Liver (tissue), 9 donors: Measurements from ENCODE around the gene FRMD4A. TPM values are rescaled to one million over a fixed set of nuclear protein-coding genes. Genes with fewer than 3 reads are reported as not detected.

ENCODE experiments used
- DNase-seq: peaks from one replicate; pipeline ENCODE4 v3.0.0-alpha.2; 2017; ENCODE audit warnings: low spot score
- H3K27ac ChIP-seq, 2 donors: one replicate each; pipeline ENCODE4 v1.7.0; 2013; ENCODE audit warnings: inconsistent platforms in 2 of 2, low read length in 2 of 2, control low read depth in 1 of 2, low read depth in 1 of 2, mild to moderate bottlenecking in 1 of 2
- H3K27me3 ChIP-seq, 4 donors: one replicate each; pipeline versions ENCODE4 v1.6.1 to v1.7.0; 2013; ENCODE audit warnings: low read length in 3 of 4, inconsistent platforms in 1 of 4, mild to moderate bottlenecking in 1 of 4, moderate library complexity in 1 of 4; ENCODE audit not compliant: control insufficient read depth in 4 of 4, insufficient read depth in 4 of 4
- H3K36me3 ChIP-seq, 4 donors: one replicate each; pipeline versions ENCODE4 v1.6.1 to v1.7.0; 2013; ENCODE audit warnings: low read length in 3 of 4, mild to moderate bottlenecking in 3 of 4, low read depth in 1 of 4, moderate library complexity in 1 of 4; ENCODE audit not compliant: control insufficient read depth in 4 of 4, insufficient read depth in 3 of 4
- H3K4me1 ChIP-seq, 4 donors: one replicate each; pipeline versions ENCODE4 v1.6.1 to v1.7.0; 2013; ENCODE audit warnings: low read length in 3 of 4, mild to moderate bottlenecking in 3 of 4, moderate library complexity in 1 of 4; ENCODE audit not compliant: control insufficient read depth in 4 of 4, insufficient read depth in 4 of 4
- H3K4me3 ChIP-seq, 3 donors: one replicate each; pipeline versions ENCODE4 v1.6.1 to v1.7.0; 2013; ENCODE audit warnings: low read length in 3 of 3, control low read depth in 1 of 3, low read depth in 1 of 3, mild to moderate bottlenecking in 1 of 3
- H3K9ac ChIP-seq, 2 donors: one replicate each; pipeline ENCODE4 v1.7.0; 2013; ENCODE audit warnings: low read length in 2 of 2, mild to moderate bottlenecking in 2 of 2, moderate library complexity in 2 of 2, control low read depth in 1 of 2, low read depth in 1 of 2
- H3K9me3 ChIP-seq, 4 donors: one replicate each; pipeline versions ENCODE4 v1.6.1 to v1.7.0; 2013; ENCODE audit warnings: low read length in 3 of 4; ENCODE audit not compliant: control insufficient read depth in 4 of 4
- EGR1 ChIP-seq, 2 donors: IDR thresholded peaks; 2 replicates each; pipeline ENCODE4 v1.6.1; 2016 to 2018; ENCODE audit warnings: antibody characterized with exemption in 2 of 2, low read depth in 2 of 2
- FOXA1 ChIP-seq: IDR thresholded peaks from 2 replicates; pipeline ENCODE4 v1.6.1; 2016; ENCODE audit warnings: antibody characterized with exemption
- GABPA ChIP-seq, 2 donors: IDR thresholded peaks in 1 of 2; conservative IDR thresholded peaks in 1 of 2; 2 replicates each; pipeline ENCODE4 v1.6.1; 2016; ENCODE audit warnings: antibody characterized with exemption in 2 of 2, mild to moderate bottlenecking in 1 of 2, moderate library complexity in 1 of 2
- HNF4A ChIP-seq, 2 donors: conservative IDR thresholded peaks; 2 replicates each; pipeline ENCODE4 v1.6.1; 2016; ENCODE audit warnings: antibody characterized with exemption in 2 of 2, mild to moderate bottlenecking in 2 of 2
- HNF4G ChIP-seq: IDR thresholded peaks from 2 replicates; pipeline ENCODE4 v1.6.1; 2016; ENCODE audit warnings: antibody characterized with exemption
- JUND ChIP-seq, 2 donors: IDR thresholded peaks; 2 replicates each; pipeline ENCODE4 v1.6.1; 2016; ENCODE audit warnings: antibody characterized with exemption in 2 of 2
- MAX ChIP-seq: IDR thresholded peaks from 2 replicates; pipeline ENCODE4 v1.6.1; 2016; ENCODE audit warnings: antibody characterized with exemption
- NR2F2 ChIP-seq: IDR thresholded peaks from 2 replicates; pipeline ENCODE4 v1.6.1; 2016; ENCODE audit warnings: antibody characterized with exemption
- RAD21 ChIP-seq, 2 donors: IDR thresholded peaks; 2 replicates each; pipeline ENCODE4 v1.6.1; 2016; ENCODE audit warnings: antibody characterized with exemption in 2 of 2, mild to moderate bottlenecking in 2 of 2
- REST ChIP-seq: IDR thresholded peaks from 2 replicates; pipeline ENCODE4 v1.6.1; 2016; ENCODE audit warnings: antibody characterized with exemption, mild to moderate bottlenecking
- RXRA ChIP-seq, 2 donors: IDR thresholded peaks; 2 replicates each; pipeline ENCODE4 v1.6.1; 2017 to 2018; ENCODE audit warnings: antibody characterized with exemption in 2 of 2, mild to moderate bottlenecking in 1 of 2
- SP1 ChIP-seq: IDR thresholded peaks from 2 replicates; pipeline ENCODE4 v1.6.1; 2018; ENCODE audit warnings: antibody characterized with exemption, mild to moderate bottlenecking
- TAF1 ChIP-seq: conservative IDR thresholded peaks from 2 replicates; pipeline ENCODE4 v1.6.1; 2016; ENCODE audit warnings: antibody characterized with exemption, mild to moderate bottlenecking
- ZBTB33 ChIP-seq: IDR thresholded peaks from 2 replicates; pipeline ENCODE4 v1.6.1; 2016; ENCODE audit warnings: antibody characterized with exemption
- WGBS: extraction: QIAGEN DNeasy Blood & Tissue Kit; methylation state at CpG from one replicate; pipeline ENCODE4 v1.1.7; 2013; 5-methylcytosine and 5-hydroxymethylcytosine counted together
- polyA plus RNA-seq, 2 donors: library from polyadenylated mRNA; stranded (reverse) in 1 of 2; unstranded in 1 of 2; fragments of 200-250 nt in 1 of 2; fragments of >200 nt in 1 of 2; fragmentation: Nextera tagmentation in 1 of 2; extraction: Ambion mirVana in 1 of 2; gene quantifications; one replicate each; pipeline versions ENCODE4 v1.2.1 to v1.2.3, GENCODE V29; 2013 to 2015
- total RNA-seq, 2 donors: library from RNA; depleted of rRNA; stranded (reverse); fragments of >200 nt; gene quantifications; one replicate each; pipeline ENCODE4 v1.2.3, GENCODE V29; 2014
- donor health status: healthy.
- donor health status: healthy.
- donor health status: healthy.
- donor health status: healthy.
- donor health status: healthy.

The FRMD4A gene
- total and polyA plus RNA-seq, 4 donors, result 8.2 to 34.3 (median 13.1) TPM

GRCh38 chr10:14060320-14061070 is 270.2 kb downstream of the FRMD4A start:
- no peaks in the 10 kb centered on the region for H3K9me3 ChIP-seq
- 48% methylated on average over 2 of the region's 2 CpGs for WGBS
- H3K27ac ChIP-seq, result no peak overlapping the region
- no peaks in the 10 kb centered on the region for H3K36me3 ChIP-seq
- TF ChIP-seq SP1 (peak; percentile 33), REST (no peak), MAX (no peak), HNF4G (peak; percentile 36), JUND (IDR thresholded peaks at IDR 0.05) (no peak), HNF4A (conservative IDR thresholded peaks at IDR 0.05) (peak; percentile 67)
- no peaks in the 10 kb centered on the region for H3K27me3 ChIP-seq
- no peak for DNase-seq
- peaks cover 0 to 9% (median 3%) of the 10 kb centered on the region in 4 donors for H3K4me1 ChIP-seq
- no peak overlapping the region for H3K4me3 ChIP-seq
- H3K9ac ChIP-seq, result no peak overlapping the region

GRCh38 chr10:14056610-14057332 is 274.0 kb downstream of the FRMD4A start:
- no peak for DNase-seq
- H3K27me3 ChIP-seq, result no peaks in the 10 kb centered on the region
- no peak for TF ChIP-seq MAX
- TF ChIP-seq FOXA1, result no peak
- peak; percentile 17 to 31 for TF ChIP-seq RXRA (IDR thresholded peaks at IDR 0.05)
- no peak for TF ChIP-seq RAD21 (IDR thresholded peaks at IDR 0.05)
- TF ChIP-seq SP1, result peak; percentile 47
- TF ChIP-seq HNF4G, result no peak
- peak in 1 of 2 donors; percentile 29 for TF ChIP-seq JUND (IDR thresholded peaks at IDR 0.05)
- TF ChIP-seq HNF4A (conservative IDR thresholded peaks at IDR 0.05), result peak; percentile 45 to 48
- TF ChIP-seq NR2F2, result no peak
- H3K4me3 ChIP-seq, result no peak overlapping the region
- peaks cover 0 to 9% (median 3%) of the 10 kb centered on the region in 4 donors for H3K4me1 ChIP-seq
- no peak overlapping the region for H3K9ac ChIP-seq
- no peaks in the 10 kb centered on the region for H3K9me3 ChIP-seq
- H3K27ac ChIP-seq, result peak overlapping the region in 1 of 2 donors; percentile 6
- H3K36me3 ChIP-seq, result no peaks in the 10 kb centered on the region
- WGBS, result 76% methylated on average over 6 of the region's 6 CpGs

- no peak for DNase-seq
- H3K4me3 ChIP-seq, result no peak overlapping the region
- no peak overlapping the region for H3K27ac ChIP-seq
- no peaks in the 10 kb centered on the region for H3K9me3 ChIP-seq
- no peaks in the 10 kb centered on the region for H3K36me3 ChIP-seq
- H3K9ac ChIP-seq, result no peak overlapping the region
- peaks cover 0 to 8% (median 7%) of the 10 kb centered on the region in 4 donors for H3K4me1 ChIP-seq
- WGBS, result 82% methylated on average over 5 of the region's 5 CpGs
- no peaks in the 10 kb centered on the region for H3K27me3 ChIP-seq
- TF ChIP-seq TAF1 (no peak), HNF4G (no peak), REST (no peak), EGR1 (IDR thresholded peaks at IDR 0.05; ENCODE audit: low read depth in 2 of 2) (no peak), SP1 (no peak), ZBTB33 (no peak), GABPA (IDR thresholded peaks at IDR 0.05 in 1 of 2, conservative IDR thresholded peaks at IDR 0.05 in 1 of 2) (no peak), JUND (IDR thresholded peaks at IDR 0.05) (no peak), FOXA1 (no peak), HNF4A (conservative IDR thresholded peaks at IDR 0.05) (no peak), RXRA (IDR thresholded peaks at IDR 0.05) (no peak), MAX (no peak), NR2F2 (no peak)
Measured at GRCh38 chr10:14052931-14053330, 277.8 kb downstream of the FRMD4A start.
